Natural killer cell (primary cell): ENCODE results near the gene LHX3. TPM values are rescaled to one million over a fixed set of nuclear protein-coding genes. Genes with fewer than 3 reads are reported as not detected.
A peak's percentile ranks its signal among the peaks of the same experiment; 100 is the strongest.

ENCODE experiments used
- ATAC-seq, 3 donors: fragments of 150-1000 bp in 2 of 3; fragments of 200-7000 bp in 1 of 3; cut with Tn5 transposase; 1 replicate in 1 of 3; 2 replicates in 2 of 3; pipeline ENCODE4 v1.10.0; 2021; ENCODE audit warnings: mild to moderate bottlenecking in 2 of 3, moderate library complexity in 2 of 3
- DNase-seq, 2 donors: peaks; one replicate each; pipeline versions ENCODE4 v3.0.0 to v3.0.0-alpha.2; 2013 to 2021; ENCODE audit warnings: mixed read lengths in 1 of 2
- H3K27ac ChIP-seq: one replicate; pipeline ENCODE4 v1.5.1; 2013; ENCODE audit warnings: mild to moderate bottlenecking, low read length
- H3K27me3 ChIP-seq: one replicate; pipeline ENCODE4 v1.6.1; 2013; ENCODE audit warnings: low read length; ENCODE audit not compliant: control insufficient read depth, insufficient read depth
- H3K36me3 ChIP-seq: one replicate; pipeline ENCODE4 v1.6.1; 2013; ENCODE audit warnings: low read length; ENCODE audit not compliant: control insufficient read depth, insufficient read depth
- H3K4me1 ChIP-seq: one replicate; pipeline ENCODE4 v1.6.1; 2013; ENCODE audit warnings: low read length; ENCODE audit not compliant: control insufficient read depth, insufficient read depth
- H3K4me3 ChIP-seq: one replicate; pipeline ENCODE4 v1.5.1; 2013; ENCODE audit warnings: low read length
- H3K9me3 ChIP-seq: one replicate; pipeline ENCODE4 v1.6.1; 2013; ENCODE audit warnings: low read length; ENCODE audit not compliant: control insufficient read depth, insufficient read depth
- H3K27ac Mint-ChIP-seq, 2 donors: one replicate each; pipeline ENCODE4 v1.8.0; 2022; ENCODE audit warnings: mild to moderate bottlenecking in 2 of 2, mixed read lengths in 2 of 2, moderate library complexity in 1 of 2
- H3K27me3 Mint-ChIP-seq, 2 donors: one replicate each; pipeline ENCODE4 v1.8.0; 2022; ENCODE audit warnings: low read depth in 2 of 2, mixed read lengths in 2 of 2
- H3K36me3 Mint-ChIP-seq: one replicate; pipeline ENCODE4 v1.8.0; 2022; ENCODE audit warnings: mixed read lengths
- H3K4me1 Mint-ChIP-seq, 2 donors: one replicate each; pipeline ENCODE4 v1.8.0; 2022; ENCODE audit warnings: mixed read lengths in 2 of 2
- H3K4me3 Mint-ChIP-seq: one replicate; pipeline ENCODE4 v1.8.0; 2022; ENCODE audit warnings: mild to moderate bottlenecking, moderate library complexity, mixed read lengths
- H3K9me3 Mint-ChIP-seq, 2 donors: one replicate each; pipeline ENCODE4 v1.8.0; 2022; ENCODE audit warnings: mixed read lengths in 2 of 2
- CTCF ChIP-seq: fragments of 200-600 bp; IDR thresholded peaks from one replicate; pipeline ENCODE4 v1.8.0; 2022; ENCODE audit warnings: antibody characterized with exemption
- WGBS: methylation state at CpG from one replicate; pipeline ENCODE4 v1.1.7; 2013; ENCODE audit warnings: missing lambda C conversion rate; ENCODE audit not compliant: insufficient coverage; 5-methylcytosine and 5-hydroxymethylcytosine counted together
- intact Hi-C: fragments of 100-400 bp; cut with micrococcal nuclease; formaldehyde crosslinking; loops from one replicate; pipeline ENCODE4 v1.14.2; 2022
- total RNA-seq, 4 donors: library from RNA; stranded (reverse); fragments of 120-200 nt in 1 of 4; gene quantifications; one replicate each; pipeline versions ENCODE4 v1.2.3 to v1.2.4, GENCODE V29; 2013 to 2022

The LHX3 gene
- total RNA-seq: under 1 TPM in 1 of 3 donors, not detected in 2; 0.38 TPM
- 0.05 TPM for total RNA-seq (2013)

DNA sequence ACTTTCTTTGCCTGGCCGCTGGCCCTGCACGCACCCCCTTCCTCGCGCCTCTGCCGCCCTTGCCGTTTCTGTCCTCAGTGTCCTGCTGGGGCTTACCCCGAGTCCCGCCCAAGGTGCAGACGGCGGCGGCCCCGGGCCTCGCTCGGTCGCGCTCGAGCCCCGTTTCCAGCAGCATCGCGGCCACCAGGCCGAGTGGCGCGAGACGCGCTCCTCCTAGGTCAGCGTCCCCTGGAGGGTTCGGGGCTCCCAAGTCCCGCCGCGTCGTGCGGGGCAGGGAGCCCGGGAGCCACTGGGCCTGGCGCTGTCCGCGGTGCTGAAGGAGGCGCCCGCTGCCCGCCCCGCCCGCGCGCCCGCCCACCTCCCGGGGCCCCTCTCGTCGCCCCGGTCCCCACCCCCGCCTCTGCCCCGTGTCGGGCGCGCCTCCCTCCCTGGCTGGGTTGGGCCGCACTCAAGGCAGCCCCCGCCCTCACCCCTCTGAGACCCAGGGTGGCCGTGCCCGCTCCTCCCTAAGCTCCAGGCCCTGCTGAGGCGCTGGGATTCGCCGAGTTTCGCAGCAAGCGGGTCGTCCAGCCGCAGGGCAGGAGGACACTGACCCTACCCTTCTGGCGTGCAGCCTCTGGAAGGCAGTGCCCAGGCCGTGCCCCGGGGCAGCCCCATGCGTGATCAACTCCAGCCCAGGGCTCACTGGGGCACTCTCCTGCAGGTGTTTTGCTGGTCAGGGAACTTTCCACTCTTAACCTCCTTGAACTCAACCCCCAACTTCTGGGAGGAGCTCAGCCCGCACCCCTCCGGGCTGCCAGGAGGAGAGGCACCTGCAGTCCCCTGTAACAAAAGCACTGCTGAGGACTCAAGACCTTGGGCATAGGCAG lies at the start of gene LHX3:
LHX3 (minus strand) TSS at position 291 of the 869 bp plus-strand sequence; CDS start at position 175, 116 bp downstream.
- H3K4me3 Mint-ChIP-seq: no peak within 1 kb of the TSS
- H3K27ac Mint-ChIP-seq: no peak within 1 kb of the TSS
- Histone ChIP-seq H3K27ac (no peak within 1 kb of the TSS), H3K27me3 (peaks cover 28% of the 10 kb centered on the region), H3K9me3 (no peaks in the 10 kb centered on the region), H3K4me3 (no peak within 1 kb of the TSS), H3K4me1 (peaks cover 3% of the 10 kb centered on the region), H3K36me3 (peaks cover 9% of the 10 kb centered on the region)
- peaks cover 10 to 14% of the 10 kb centered on the region in 2 donors for H3K4me1 Mint-ChIP-seq
- H3K9me3 Mint-ChIP-seq: no peaks in the 10 kb centered on the region
- H3K36me3 Mint-ChIP-seq: no peaks in the 10 kb centered on the region
- ATAC-seq: peak in 2 of 3 donors; percentile 56 to 69
- peak; percentile 34 to 60 for DNase-seq
- H3K27me3 Mint-ChIP-seq: peaks cover 0 to 10% of the 10 kb centered on the region in 2 donors
- intact Hi-C loops: no loop called here
- TF ChIP-seq CTCF: no peak
- 17% methylated on average over 70 of the region's 70 CpGs for WGBS

GRCh38 chr9:136253246-136254130 lies 48.6 kb upstream of the LHX3 start:
- Histone ChIP-seq H3K4me1 (no peaks in the 10 kb centered on the region), H3K9me3 (no peaks in the 10 kb centered on the region), H3K4me3 (no peak overlapping the region), H3K27me3 (no peaks in the 10 kb centered on the region), H3K36me3 (no peaks in the 10 kb centered on the region), H3K27ac (no peak overlapping the region)
- TF ChIP-seq CTCF: no peak
- H3K4me3 Mint-ChIP-seq: no peak overlapping the region
- H3K4me1 Mint-ChIP-seq: no peaks in the 10 kb centered on the region
- H3K9me3 Mint-ChIP-seq: no peaks in the 10 kb centered on the region
- DNase-seq (no peak), ATAC-seq (no peak)
- H3K36me3 Mint-ChIP-seq: no peaks in the 10 kb centered on the region
- H3K27me3 Mint-ChIP-seq: no peaks in the 10 kb centered on the region
- 88% methylated on average over 32 of the region's 32 CpGs for WGBS
- intact Hi-C loops: no loop called here
- H3K27ac Mint-ChIP-seq: no peak overlapping the region

DNA sequence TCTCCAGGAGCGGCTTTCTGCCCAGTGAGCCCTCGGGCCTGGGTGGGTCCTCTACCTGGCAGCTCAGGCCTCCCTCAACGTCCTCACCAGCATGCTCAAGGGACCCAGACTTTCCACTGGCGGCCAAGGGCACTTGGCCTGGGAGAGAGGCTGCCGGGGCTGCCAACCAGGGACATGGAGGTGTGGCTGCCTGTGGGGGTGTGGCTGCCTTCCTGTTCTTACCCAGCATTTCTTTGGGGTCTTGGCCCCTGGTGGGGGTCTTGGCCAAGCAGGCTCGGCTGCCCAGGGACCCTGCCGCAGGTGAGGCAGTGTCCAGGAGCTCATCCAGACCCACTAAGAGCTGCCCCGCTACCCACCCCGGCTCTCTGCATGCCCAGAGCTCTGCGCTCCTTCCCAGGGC lies 47.9 kb upstream of the LHX3 start:
- DNase-seq: no peak
- Histone ChIP-seq H3K4me1 (no peaks in the 10 kb centered on the region), H3K4me3 (no peak overlapping the region), H3K27me3 (no peaks in the 10 kb centered on the region), H3K9me3 (no peaks in the 10 kb centered on the region), H3K36me3 (no peaks in the 10 kb centered on the region), H3K27ac (no peak overlapping the region)
- no peak overlapping the region for H3K4me3 Mint-ChIP-seq
- no peaks in the 10 kb centered on the region for H3K36me3 Mint-ChIP-seq
- no peaks in the 10 kb centered on the region for H3K27me3 Mint-ChIP-seq
- intact Hi-C loops: no loop called here
- no peaks in the 10 kb centered on the region for H3K4me1 Mint-ChIP-seq
- TF ChIP-seq CTCF: no peak
- ATAC-seq: no peak
- H3K9me3 Mint-ChIP-seq: no peaks in the 10 kb centered on the region
- no peak overlapping the region for H3K27ac Mint-ChIP-seq
- 92% methylated on average over 10 of the region's 10 CpGs for WGBS
